Endodermal cell (in vitro differentiated cells): Measurements from ENCODE around the gene NCBP3. TPM values are rescaled to one million over a fixed set of nuclear protein-coding genes. Genes with fewer than 3 reads are reported as not detected.
"Not testable (repeated sequence)": the region's sequence is repeated elsewhere in the genome, so short reads cannot be mapped to it uniquely, and the experiment has no call there.

Experiments used
- DNase-seq: peaks from one replicate; pipeline ENCODE4 v3.0.0-alpha.2; 2017
- H3K27ac ChIP-seq: 2 replicates; pipeline ENCODE4 v1.5.1; 2013; ENCODE audit warnings: mild to moderate bottlenecking, low read depth, low read length, moderate library complexity
- H3K27me3 ChIP-seq: 2 replicates; pipeline ENCODE4 v1.6.1; 2013; ENCODE audit warnings: mild to moderate bottlenecking, low read length, moderate library complexity; ENCODE audit not compliant: insufficient read depth, control insufficient read depth, poor library complexity, severe bottlenecking
- H3K36me3 ChIP-seq: 2 replicates; pipeline ENCODE4 v1.7.0; 2013; ENCODE audit warnings: mild to moderate bottlenecking, low read length, moderate library complexity; ENCODE audit not compliant: control insufficient read depth, insufficient read depth
- H3K4me1 ChIP-seq: one replicate; pipeline ENCODE4 v1.7.0; 2013; ENCODE audit warnings: low read length; ENCODE audit not compliant: control insufficient read depth, insufficient read depth
- H3K4me3 ChIP-seq: 2 replicates; pipeline ENCODE4 v1.5.1; 2013; ENCODE audit warnings: mild to moderate bottlenecking, low read length, moderate library complexity
- H3K9ac ChIP-seq: 2 replicates; pipeline ENCODE4 v1.6.1; 2013; ENCODE audit warnings: mild to moderate bottlenecking, low read length, moderate library complexity; ENCODE audit not compliant: poor library complexity, severe bottlenecking; ENCODE audit errors: extremely low read depth
- H3K9me3 ChIP-seq: 2 replicates; pipeline ENCODE4 v1.6.1; 2013; ENCODE audit warnings: mild to moderate bottlenecking, low read length, moderate library complexity; ENCODE audit not compliant: control insufficient read depth
- H3K27ac Mint-ChIP-seq: 2 replicates; pipeline ENCODE4 v1.8.0; 2020; ENCODE audit warnings: mixed read lengths
- H3K27me3 Mint-ChIP-seq: 2 replicates; pipeline ENCODE4 v1.8.0; 2021; ENCODE audit warnings: mild to moderate bottlenecking, mixed read lengths; ENCODE audit not compliant: insufficient read depth
- H3K36me3 Mint-ChIP-seq: 2 replicates; pipeline ENCODE4 v1.8.0; 2020; ENCODE audit warnings: low read depth, mixed read lengths
- H3K4me1 Mint-ChIP-seq: 2 replicates; pipeline ENCODE4 v1.8.0; 2020; ENCODE audit warnings: mixed read lengths
- H3K4me3 Mint-ChIP-seq: 2 replicates; pipeline ENCODE4 v1.8.0; 2020; ENCODE audit warnings: mild to moderate bottlenecking, moderate library complexity, mixed read lengths
- H3K9me3 Mint-ChIP-seq: 2 replicates; pipeline ENCODE4 v1.8.0; 2020; ENCODE audit warnings: mild to moderate bottlenecking, mixed read lengths
- CTCF ChIP-seq: fragments of 200-600 bp; sonication (generic); conservative IDR thresholded peaks from 2 replicates; pipeline ENCODE4 v1.5.0; 2021; ENCODE audit warnings: antibody characterized with exemption, mild to moderate bottlenecking
- WGBS, 2 experiments: methylation state at CpG; one replicate each; pipeline versions ENCODE4 v1.1.5 to v1.1.7; 2013; ENCODE audit warnings: missing lambda C conversion rate in 2 of 2, mixed read lengths in 1 of 2; ENCODE audit not compliant: insufficient coverage in 1 of 2, insufficient read length in 1 of 2; 5-methylcytosine and 5-hydroxymethylcytosine counted together
- total RNA-seq, 2 donors: library from RNA; stranded (reverse); fragmentation: NEBNext Ultra II Directional in 1 of 2; extraction: Animal tissue kit (Norgen Biotek cat#: 25700) in 1 of 2; gene quantifications; 2 replicates in 1 of 2; 3 replicates in 1 of 2; pipeline ENCODE4 v1.2.1, GENCODE V29; 2021

NCBP3 gene
- total RNA-seq, 2 donors from 2014 or later: 74.5 to 75.9 TPM

GRCh38 chr17:3788200-3788599, 57.8 kb downstream of the NCBP3 start:
- Mint-ChIP-seq H3K36me3 (no peaks in the 10 kb centered on the region), H3K27ac (no peak overlapping the region), H3K4me3 (no peak overlapping the region), H3K27me3 (no peaks in the 10 kb centered on the region), H3K9me3 (peaks cover 2% of the 10 kb centered on the region), H3K4me1 (no peaks in the 10 kb centered on the region)
- TF ChIP-seq CTCF: no peak
- Histone ChIP-seq H3K27me3 (no peaks in the 10 kb centered on the region), H3K4me1 (no peaks in the 10 kb centered on the region), H3K4me3 (no peak overlapping the region), H3K27ac (no peak overlapping the region), H3K36me3 (no peaks in the 10 kb centered on the region), H3K9ac (no peak overlapping the region), H3K9me3 (no peaks in the 10 kb centered on the region)
- WGBS, 2 experiments: 100% methylated on average over 1 to 2 of the region's 2 CpGs
- DNase-seq: no peak

GRCh38 chr17:3785323-3785722, 60.7 kb downstream of the NCBP3 start:
- H3K9ac ChIP-seq, H3K36me3 ChIP-seq, DNase-seq, H3K9me3 ChIP-seq, H3K4me1 ChIP-seq, H3K36me3 Mint-ChIP-seq, H3K4me3 ChIP-seq, H3K27me3 Mint-ChIP-seq, H3K27me3 ChIP-seq, H3K27ac Mint-ChIP-seq, H3K4me1 Mint-ChIP-seq, H3K9me3 Mint-ChIP-seq, H3K27ac ChIP-seq, H3K4me3 Mint-ChIP-seq: not testable (repeated sequence)
- 71 to 100% methylated on average over 1 to 5 of the region's 5 CpGs for WGBS, 2 experiments

GRCh38 chr17:3782751-3783150, 63.3 kb downstream of the NCBP3 start:
- Mint-ChIP-seq H3K4me3 (no peak overlapping the region), H3K4me1 (no peaks in the 10 kb centered on the region), H3K27me3 (no peaks in the 10 kb centered on the region), H3K36me3 (no peaks in the 10 kb centered on the region), H3K27ac (no peak overlapping the region), H3K9me3 (peaks cover 2% of the 10 kb centered on the region)
- Histone ChIP-seq H3K36me3 (no peaks in the 10 kb centered on the region), H3K27ac (no peak overlapping the region), H3K4me3 (no peak overlapping the region), H3K9me3 (no peaks in the 10 kb centered on the region), H3K27me3 (no peaks in the 10 kb centered on the region), H3K9ac (no peak overlapping the region), H3K4me1 (no peaks in the 10 kb centered on the region)
- no peak for DNase-seq
- TF ChIP-seq CTCF: no peak
- 87 to 92% methylated on average over 8 of the region's 8 CpGs for WGBS, 2 experiments

GRCh38 chr17:3780986-3781385, 65.1 kb downstream of the NCBP3 start:
- Histone ChIP-seq H3K9me3 (no peaks in the 10 kb centered on the region), H3K36me3 (no peaks in the 10 kb centered on the region), H3K4me3 (no peak overlapping the region), H3K9ac (no peak overlapping the region), H3K27me3 (no peaks in the 10 kb centered on the region), H3K4me1 (no peaks in the 10 kb centered on the region), H3K27ac (no peak overlapping the region)
- 92% methylated on average over 6 of the region's 6 CpGs for WGBS, 2 experiments
- Mint-ChIP-seq H3K27me3 (no peaks in the 10 kb centered on the region), H3K4me1 (no peaks in the 10 kb centered on the region), H3K4me3 (no peak overlapping the region), H3K27ac (no peak overlapping the region), H3K36me3 (no peaks in the 10 kb centered on the region), H3K9me3 (peaks cover 2% of the 10 kb centered on the region)
- no peak for DNase-seq
- no peak for TF ChIP-seq CTCF
